ENCODE results near the gene DYNC2H1. TPM values are rescaled to one million over a fixed set of nuclear protein-coding genes. Genes with fewer than 3 reads are reported as not detected.

The DYNC2H1 gene, protein sequence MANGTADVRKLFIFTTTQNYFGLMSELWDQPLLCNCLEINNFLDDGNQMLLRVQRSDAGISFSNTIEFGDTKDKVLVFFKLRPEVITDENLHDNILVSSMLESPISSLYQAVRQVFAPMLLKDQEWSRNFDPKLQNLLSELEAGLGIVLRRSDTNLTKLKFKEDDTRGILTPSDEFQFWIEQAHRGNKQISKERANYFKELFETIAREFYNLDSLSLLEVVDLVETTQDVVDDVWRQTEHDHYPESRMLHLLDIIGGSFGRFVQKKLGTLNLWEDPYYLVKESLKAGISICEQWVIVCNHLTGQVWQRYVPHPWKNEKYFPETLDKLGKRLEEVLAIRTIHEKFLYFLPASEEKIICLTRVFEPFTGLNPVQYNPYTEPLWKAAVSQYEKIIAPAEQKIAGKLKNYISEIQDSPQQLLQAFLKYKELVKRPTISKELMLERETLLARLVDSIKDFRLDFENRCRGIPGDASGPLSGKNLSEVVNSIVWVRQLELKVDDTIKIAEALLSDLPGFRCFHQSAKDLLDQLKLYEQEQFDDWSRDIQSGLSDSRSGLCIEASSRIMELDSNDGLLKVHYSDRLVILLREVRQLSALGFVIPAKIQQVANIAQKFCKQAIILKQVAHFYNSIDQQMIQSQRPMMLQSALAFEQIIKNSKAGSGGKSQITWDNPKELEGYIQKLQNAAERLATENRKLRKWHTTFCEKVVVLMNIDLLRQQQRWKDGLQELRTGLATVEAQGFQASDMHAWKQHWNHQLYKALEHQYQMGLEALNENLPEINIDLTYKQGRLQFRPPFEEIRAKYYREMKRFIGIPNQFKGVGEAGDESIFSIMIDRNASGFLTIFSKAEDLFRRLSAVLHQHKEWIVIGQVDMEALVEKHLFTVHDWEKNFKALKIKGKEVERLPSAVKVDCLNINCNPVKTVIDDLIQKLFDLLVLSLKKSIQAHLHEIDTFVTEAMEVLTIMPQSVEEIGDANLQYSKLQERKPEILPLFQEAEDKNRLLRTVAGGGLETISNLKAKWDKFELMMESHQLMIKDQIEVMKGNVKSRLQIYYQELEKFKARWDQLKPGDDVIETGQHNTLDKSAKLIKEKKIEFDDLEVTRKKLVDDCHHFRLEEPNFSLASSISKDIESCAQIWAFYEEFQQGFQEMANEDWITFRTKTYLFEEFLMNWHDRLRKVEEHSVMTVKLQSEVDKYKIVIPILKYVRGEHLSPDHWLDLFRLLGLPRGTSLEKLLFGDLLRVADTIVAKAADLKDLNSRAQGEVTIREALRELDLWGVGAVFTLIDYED (N-terminal part only)
- 10 to 100 TPM; 39.1 to 48.3 (median 45.1) TPM for polyA plus RNA-seq (ENCODE audit: insufficient read length in 3 of 3)

- DNase-seq (ENCODE audit: low read depth in 3 of 3, low spot score in 2 of 3) = peak; percentile 81 to 86 (median 83)
Observed at GRCh38 chr11:103108933-103109817, at the start of gene DYNC2H1. DYNC2H1 (plus strand) TSS chr11:103109426; CDS start chr11:103109575, 149 bp downstream.

DNA sequence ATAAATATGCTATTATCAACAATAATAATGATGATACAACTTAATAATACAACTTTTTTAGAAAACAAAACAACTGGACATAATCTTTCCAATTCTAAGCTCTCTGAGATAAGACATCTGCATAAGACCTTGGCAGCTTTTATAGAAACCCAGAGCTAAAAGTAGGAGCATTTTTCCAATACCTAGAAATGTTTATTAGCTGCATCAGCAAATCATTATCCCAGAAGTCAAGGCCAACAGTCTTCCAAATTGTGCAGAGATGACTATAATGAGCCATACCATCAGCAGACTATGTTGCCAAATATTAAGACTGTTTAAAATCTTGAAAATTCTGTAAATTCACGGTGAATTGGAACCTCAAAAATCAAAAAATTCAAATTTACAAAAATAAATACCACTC is 47.6 kb upstream of the DYNC2H1 start:
- no peak for DNase-seq (ENCODE audit: low read depth in 3 of 3, low spot score in 2 of 3)

DNA sequence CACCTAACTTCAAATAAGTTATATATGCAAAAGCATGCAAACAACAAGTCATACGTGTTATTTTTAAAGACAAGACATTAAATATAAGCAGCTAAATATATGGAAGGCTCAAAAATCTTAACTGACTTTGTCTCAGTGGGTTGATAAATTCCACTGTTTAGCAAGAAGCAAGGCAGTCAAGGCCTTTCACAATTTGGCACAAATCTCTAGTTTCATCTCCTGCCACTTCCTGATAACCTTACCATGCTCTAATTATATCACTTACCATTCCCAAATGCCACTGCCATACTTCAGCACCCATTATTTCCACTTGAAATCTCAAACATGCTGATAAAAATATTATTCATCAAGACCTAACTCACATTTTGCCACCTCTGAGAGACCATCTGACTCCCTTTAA is 42.1 kb upstream of the DYNC2H1 start:
- DNase-seq (ENCODE audit: low read depth in 3 of 3, low spot score in 2 of 3) = no peak

DNA sequence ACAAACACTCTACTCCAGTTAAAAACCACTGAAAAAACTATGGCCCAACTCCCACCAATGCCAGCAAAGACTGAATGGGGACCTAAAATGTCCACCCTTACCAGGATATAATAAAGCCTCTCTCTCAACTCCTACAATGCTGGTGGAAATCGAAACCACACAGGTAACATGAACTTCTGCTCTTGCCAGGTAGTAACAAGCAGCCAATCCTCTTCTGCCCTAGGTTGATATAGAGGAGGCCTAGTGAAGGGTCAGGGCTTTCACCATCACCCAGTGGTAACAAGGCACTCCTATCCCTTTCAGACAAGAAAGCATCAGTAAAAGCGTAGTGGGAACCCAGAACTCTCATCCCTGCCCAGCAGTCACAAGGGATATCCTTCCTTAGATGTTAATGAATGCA is 39.9 kb upstream of the DYNC2H1 start:
- no peak for DNase-seq (ENCODE audit: low read depth in 3 of 3, low spot score in 2 of 3)

- DNase-seq (ENCODE audit: low read depth in 3 of 3, low spot score in 2 of 3) = no peak
Observed at GRCh38 chr11:103070142-103070541, 39.1 kb upstream of the DYNC2H1 start.

- no peak for DNase-seq (ENCODE audit: low read depth in 3 of 3, low spot score in 2 of 3)
Observed at GRCh38 chr11:103071008-103071407, 38.2 kb upstream of the DYNC2H1 start.

- DNase-seq (ENCODE audit: low read depth in 3 of 3, low spot score in 2 of 3) = no peak
Observed at GRCh38 chr11:103076361-103076760, 32.9 kb upstream of the DYNC2H1 start.

DNA sequence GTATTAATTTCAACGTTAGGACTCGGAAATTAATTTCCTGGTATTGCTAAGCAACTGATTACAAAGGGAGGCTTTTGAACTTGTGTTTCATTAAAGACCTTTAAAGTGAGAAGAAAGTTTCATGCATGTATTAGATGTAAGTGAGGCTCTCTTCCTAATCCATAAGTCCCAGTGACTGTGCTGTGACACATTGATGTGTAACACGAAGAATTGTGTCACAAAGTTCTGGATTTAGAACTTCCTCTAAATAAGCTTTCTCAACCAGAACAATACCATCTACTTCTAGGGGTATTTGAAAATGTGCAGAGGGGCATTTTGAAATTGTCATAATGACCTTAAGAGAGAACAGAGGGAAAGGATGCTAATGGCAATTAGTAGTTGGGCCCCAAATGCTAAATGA is 31.7 kb upstream of the DYNC2H1 start:
- DNase-seq (ENCODE audit: low read depth in 3 of 3, low spot score in 2 of 3) = no peak

GRCh38 chr11:103078710-103079109 is 30.5 kb upstream of the DYNC2H1 start:
- no peak for DNase-seq (ENCODE audit: low read depth in 3 of 3, low spot score in 2 of 3)

- no peak for DNase-seq (ENCODE audit: low read depth in 3 of 3, low spot score in 2 of 3)
Observed at GRCh38 chr11:103079833-103080232, 29.4 kb upstream of the DYNC2H1 start.

GRCh38 chr11:103085758-103086365 is 23.4 kb upstream of the DYNC2H1 start:
- no peak for DNase-seq (ENCODE audit: low read depth in 3 of 3, low spot score in 2 of 3)

DNA sequence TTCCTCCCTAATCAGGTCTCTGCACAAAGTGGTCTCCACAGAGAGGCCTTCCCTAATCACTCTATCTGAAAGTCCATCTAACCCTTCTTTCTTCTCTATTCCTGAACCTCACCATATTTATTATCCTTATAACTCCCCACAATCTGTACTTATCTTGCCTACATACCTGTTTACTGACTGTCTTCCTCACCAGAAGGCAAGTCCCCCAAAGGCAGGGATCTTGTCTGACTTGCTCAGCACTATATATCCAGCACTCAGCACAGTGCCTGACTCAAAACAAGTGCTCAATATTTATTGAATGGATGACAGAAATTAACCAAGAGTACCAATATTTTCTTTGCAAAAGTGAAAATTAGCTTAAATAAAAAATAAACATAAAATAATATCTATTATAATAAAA is 22.8 kb upstream of the DYNC2H1 start:
- DNase-seq (ENCODE audit: low read depth in 3 of 3, low spot score in 2 of 3) = no peak

GRCh38 chr11:103091064-103091800 is 18.0 kb upstream of the DYNC2H1 start:
- peak in 1 of 3 donors; percentile 13 for DNase-seq (ENCODE audit: low read depth in 3 of 3, low spot score in 2 of 3)

GRCh38 chr11:103091801-103092524 is 17.3 kb upstream of the DYNC2H1 start, which contains the start of gene DCUN1D5:
DCUN1D5 (minus strand) TSS chr11:103092160; CDS start chr11:103091872, 288 bp downstream.
- DNase-seq (ENCODE audit: low read depth in 3 of 3, low spot score in 2 of 3) = peak; percentile 88 to 89 (median 89)

- DNase-seq (ENCODE audit: low read depth in 3 of 3, low spot score in 2 of 3) = no peak
Observed at GRCh38 chr11:103097279-103097678, 11.9 kb upstream of the DYNC2H1 start.

- DNase-seq (ENCODE audit: low read depth in 3 of 3, low spot score in 2 of 3) = no peak
Observed at GRCh38 chr11:103109818-103110388, 677 bp downstream of the DYNC2H1 start.

- DNase-seq (ENCODE audit: low read depth in 3 of 3, low spot score in 2 of 3) = no peak
Observed at GRCh38 chr11:103110391-103110790, 1.2 kb downstream of the DYNC2H1 start.

Data from right renal cortex interstitium (tissue), 3 donors.